ENCODE data around the gene PIEZO2.

Gene PIEZO2

DNA sequence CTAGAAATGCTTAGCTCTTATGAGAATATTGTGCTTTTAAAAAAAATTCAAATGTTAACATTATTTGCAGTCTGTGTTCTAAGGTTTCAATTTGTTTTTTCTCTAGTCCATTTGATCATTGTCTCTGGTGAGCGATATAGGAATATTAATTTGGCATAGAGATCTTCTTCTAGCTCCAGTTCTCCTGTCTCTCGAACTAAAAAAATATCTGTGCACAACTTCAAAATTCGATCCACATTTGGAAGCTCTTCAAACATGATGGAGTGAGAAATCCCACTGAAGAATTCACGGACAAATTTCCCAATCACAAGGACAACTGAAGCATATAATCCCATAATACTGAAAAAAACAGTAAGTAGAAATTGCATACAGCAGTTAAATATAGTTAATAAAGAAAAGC lies 477.9 kb downstream of the PIEZO2 start:
- Histone ChIP-seq H4K20me1 (ENCODE audit: insufficient read depth, low read length, poor library complexity, severe bottlenecking) (no peaks in the 10 kb centered on the region), H3K9me3 (ENCODE audit: insufficient read depth, low read depth, low read length) (no peaks in the 10 kb centered on the region), H3K9ac (ENCODE audit: low read depth, low read length, poor library complexity, severe bottlenecking) (no peak overlapping the region), H3K27me3 (ENCODE audit: insufficient read depth, low read length, poor library complexity, severe bottlenecking) (no peaks in the 10 kb centered on the region), H3K4me3 (ENCODE audit: low read length, poor library complexity, severe bottlenecking) (no peak overlapping the region), H3K4me2 (ENCODE audit: low read depth, low read length, poor library complexity, severe bottlenecking) (no peak overlapping the region), H3K79me2 (ENCODE audit: insufficient read depth, low read length) (no peaks in the 10 kb centered on the region), H3K4me1 (ENCODE audit: insufficient read depth, low read length, poor library complexity, severe bottlenecking) (no peaks in the 10 kb centered on the region), H3K9me2 (replicated peaks; ENCODE audit: low read depth, low read length) (no peaks in the 10 kb centered on the region), H2AFZ (ENCODE audit: low read length) (no peak overlapping the region), H3K36me3 (ENCODE audit: insufficient read depth, low read length) (no peaks in the 10 kb centered on the region), H3F3A (ENCODE audit: low read depth) (no peaks in the 10 kb centered on the region)
- TF ChIP-seq, protein P1, sequence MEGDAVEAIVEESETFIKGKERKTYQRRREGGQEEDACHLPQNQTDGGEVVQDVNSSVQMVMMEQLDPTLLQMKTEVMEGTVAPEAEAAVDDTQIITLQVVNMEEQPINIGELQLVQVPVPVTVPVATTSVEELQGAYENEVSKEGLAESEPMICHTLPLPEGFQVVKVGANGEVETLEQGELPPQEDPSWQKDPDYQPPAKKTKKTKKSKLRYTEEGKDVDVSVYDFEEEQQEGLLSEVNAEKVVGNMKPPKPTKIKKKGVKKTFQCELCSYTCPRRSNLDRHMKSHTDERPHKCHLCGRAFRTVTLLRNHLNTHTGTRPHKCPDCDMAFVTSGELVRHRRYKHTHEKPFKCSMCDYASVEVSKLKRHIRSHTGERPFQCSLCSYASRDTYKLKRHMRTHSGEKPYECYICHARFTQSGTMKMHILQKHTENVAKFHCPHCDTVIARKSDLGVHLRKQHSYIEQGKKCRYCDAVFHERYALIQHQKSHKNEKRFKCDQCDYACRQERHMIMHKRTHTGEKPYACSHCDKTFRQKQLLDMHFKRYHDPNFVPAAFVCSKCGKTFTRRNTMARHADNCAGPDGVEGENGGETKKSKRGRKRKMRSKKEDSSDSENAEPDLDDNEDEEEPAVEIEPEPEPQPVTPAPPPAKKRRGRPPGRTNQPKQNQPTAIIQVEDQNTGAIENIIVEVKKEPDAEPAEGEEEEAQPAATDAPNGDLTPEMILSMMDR (conservative IDR thresholded peaks at IDR 0.05; ENCODE audit: low read length), result no peak
- no peak for TF ChIP-seq EZH2phosphoT487 (IDR thresholded peaks at IDR 0.05; ENCODE audit: borderline replicate concordance)

DNA sequence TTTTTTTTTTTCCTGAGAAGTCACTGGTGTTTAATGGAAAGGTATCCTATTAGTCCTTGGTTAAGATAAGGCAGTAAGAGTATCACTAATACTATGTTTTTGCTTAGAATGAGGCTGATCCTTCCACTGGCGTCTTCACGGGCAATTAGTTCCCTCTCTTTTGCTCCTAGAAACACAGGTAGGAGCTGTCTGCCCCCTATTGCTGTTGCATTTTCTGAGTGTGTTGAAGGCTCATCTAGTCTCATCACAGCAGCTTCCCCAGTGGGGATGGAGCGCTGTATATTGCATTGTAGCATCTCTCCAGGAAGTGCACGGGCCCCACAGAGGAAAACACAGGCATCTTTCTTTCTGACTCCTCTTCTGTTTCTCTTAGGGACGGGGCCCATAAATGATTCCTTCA lies 478.5 kb downstream of the PIEZO2 start:
- Histone ChIP-seq H3K9me3 (ENCODE audit: insufficient read depth, low read depth, low read length) (no peaks in the 10 kb centered on the region), H3K4me3 (ENCODE audit: low read length, poor library complexity, severe bottlenecking) (no peak overlapping the region), H3F3A (ENCODE audit: low read depth) (no peaks in the 10 kb centered on the region), H3K9ac (ENCODE audit: low read depth, low read length, poor library complexity, severe bottlenecking) (no peak overlapping the region), H3K4me1 (ENCODE audit: insufficient read depth, low read length, poor library complexity, severe bottlenecking) (no peaks in the 10 kb centered on the region), H4K20me1 (ENCODE audit: insufficient read depth, low read length, poor library complexity, severe bottlenecking) (no peaks in the 10 kb centered on the region), H3K27me3 (ENCODE audit: insufficient read depth, low read length, poor library complexity, severe bottlenecking) (no peaks in the 10 kb centered on the region), H3K79me2 (ENCODE audit: insufficient read depth, low read length) (no peaks in the 10 kb centered on the region), H3K9me2 (replicated peaks; ENCODE audit: low read depth, low read length) (no peaks in the 10 kb centered on the region), H2AFZ (ENCODE audit: low read length) (no peak overlapping the region), H3K36me3 (ENCODE audit: insufficient read depth, low read length) (no peaks in the 10 kb centered on the region), H3K4me2 (ENCODE audit: low read depth, low read length, poor library complexity, severe bottlenecking) (no peak overlapping the region)
- TF ChIP-seq EZH2phosphoT487 (IDR thresholded peaks at IDR 0.05; ENCODE audit: borderline replicate concordance), result no peak
- TF ChIP-seq, protein P1 (conservative IDR thresholded peaks at IDR 0.05; ENCODE audit: low read length), result no peak

DNA sequence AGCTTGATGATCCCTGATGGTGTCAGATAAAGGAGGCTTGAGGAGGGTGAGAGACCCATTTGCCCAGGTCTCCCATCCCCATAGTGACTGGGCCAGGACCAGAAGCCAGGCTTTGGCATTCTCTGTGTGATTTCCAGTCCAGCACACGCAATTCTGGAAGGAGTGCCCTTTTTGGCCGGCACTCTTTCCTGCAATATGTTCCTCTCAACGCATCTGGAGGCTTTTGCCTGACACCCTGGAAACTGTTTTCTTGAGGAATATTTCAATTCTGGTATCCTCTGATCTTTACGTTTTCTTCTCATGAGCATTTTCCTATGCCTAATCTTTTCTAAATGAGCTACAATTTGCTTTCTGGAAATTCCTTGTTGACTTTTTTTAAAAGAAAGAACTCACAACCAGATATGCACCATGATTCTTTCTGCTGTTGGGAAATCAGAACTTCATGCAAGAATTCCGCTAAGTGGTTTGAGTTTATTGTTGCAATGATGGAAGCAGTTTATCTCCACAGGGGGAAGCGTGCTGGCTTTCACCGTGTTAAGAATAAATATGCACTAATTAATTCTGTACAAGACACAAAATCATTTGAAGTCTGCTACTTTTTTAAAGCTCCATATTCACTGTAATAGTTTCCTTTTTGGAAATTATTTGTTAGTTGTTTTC lies 479.8 kb downstream of the PIEZO2 start:
- TF ChIP-seq, protein P1 (conservative IDR thresholded peaks at IDR 0.05; ENCODE audit: low read length), result no peak
- no peak for TF ChIP-seq EZH2phosphoT487 (IDR thresholded peaks at IDR 0.05; ENCODE audit: borderline replicate concordance)
- no peaks in the 10 kb centered on the region for H3F3A ChIP-seq (ENCODE audit: low read depth)

More for the DNA sequence above, 479.8 kb downstream of the PIEZO2 start:
- Histone ChIP-seq H4K20me1 (ENCODE audit: insufficient read depth, low read length, poor library complexity, severe bottlenecking) (no peaks in the 10 kb centered on the region), H3K36me3 (ENCODE audit: insufficient read depth, low read length) (no peaks in the 10 kb centered on the region), H3K27me3 (ENCODE audit: insufficient read depth, low read length, poor library complexity, severe bottlenecking) (no peaks in the 10 kb centered on the region), H3K9me3 (ENCODE audit: insufficient read depth, low read depth, low read length) (no peaks in the 10 kb centered on the region), H3K4me1 (ENCODE audit: insufficient read depth, low read length, poor library complexity, severe bottlenecking) (no peaks in the 10 kb centered on the region), H3K9ac (ENCODE audit: low read depth, low read length, poor library complexity, severe bottlenecking) (no peak overlapping the region), H3K79me2 (ENCODE audit: insufficient read depth, low read length) (no peaks in the 10 kb centered on the region), H2AFZ (ENCODE audit: low read length) (no peak overlapping the region), H3K9me2 (replicated peaks; ENCODE audit: low read depth, low read length) (no peaks in the 10 kb centered on the region), H3K4me3 (ENCODE audit: low read length, poor library complexity, severe bottlenecking) (no peak overlapping the region), H3K4me2 (ENCODE audit: low read depth, low read length, poor library complexity, severe bottlenecking) (no peak overlapping the region)
